ENCODE measurements around the gene MFSD11.
"Not testable (repeated sequence)": the region's sequence is repeated elsewhere in the genome, so short reads cannot be mapped to it uniquely, and the experiment has no call there.

MFSD11 gene

DNA sequence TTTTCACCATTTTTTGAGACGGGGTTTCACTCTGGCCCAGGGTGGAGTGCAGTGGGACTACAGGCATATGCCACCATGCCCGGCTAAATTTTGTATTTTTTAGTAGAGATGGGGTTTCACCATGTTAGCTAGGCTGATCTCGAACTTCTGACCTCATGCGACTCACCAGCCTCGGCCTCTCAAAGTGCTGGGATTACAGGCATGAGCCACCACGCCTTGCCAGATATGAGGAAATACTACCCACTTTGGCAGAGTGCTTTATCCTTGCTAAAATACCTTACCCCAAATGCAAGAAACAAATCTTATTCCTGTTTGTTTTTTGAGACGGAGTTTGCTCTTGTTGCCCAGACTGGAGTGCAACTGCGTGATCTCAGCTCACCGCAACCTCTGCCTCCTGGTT, 67.4 kb downstream of the MFSD11 start:
- no peak for DNase-seq

DNA sequence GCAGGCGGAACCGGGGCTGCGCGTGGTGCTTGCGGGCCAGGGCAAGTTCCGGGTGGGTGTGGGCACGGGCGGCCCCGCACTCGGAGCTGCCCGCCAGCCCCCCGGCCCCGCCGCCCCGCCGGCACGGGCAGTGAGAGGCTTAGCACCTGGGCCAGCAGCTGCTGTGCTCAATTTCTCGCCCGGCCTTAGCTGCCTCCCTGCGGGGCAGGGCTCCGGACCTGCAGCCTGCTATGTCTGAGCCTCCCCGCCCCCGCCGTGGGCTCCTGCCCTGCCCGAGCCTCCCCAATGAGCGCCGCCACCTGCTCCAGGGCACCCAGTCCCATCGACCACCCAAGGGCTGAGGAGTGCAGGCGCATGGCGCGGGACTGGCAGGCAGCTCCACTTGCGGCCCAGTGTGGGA, 68.2 kb downstream of the MFSD11 start:
- not testable (repeated sequence) for DNase-seq

DNA sequence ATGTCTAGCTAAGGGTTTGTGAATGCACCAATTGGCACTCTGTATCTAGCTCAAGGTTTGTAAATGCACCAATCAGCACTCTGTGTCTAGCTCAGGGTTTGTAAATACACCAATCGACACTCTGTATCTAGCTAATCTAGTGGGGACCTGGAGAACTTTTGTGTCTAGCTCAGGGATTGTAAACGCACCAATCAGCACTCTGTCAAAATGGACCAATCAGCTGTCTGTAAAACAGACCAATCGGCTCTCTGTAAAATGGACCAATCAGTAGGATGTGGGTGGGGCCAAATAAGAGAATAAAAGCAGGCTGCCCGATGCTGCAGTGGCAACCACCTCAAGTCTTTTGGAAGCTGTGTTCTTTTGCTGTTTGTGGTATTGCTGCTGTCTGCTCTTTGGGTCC, 68.8 kb downstream of the MFSD11 start:
- DNase-seq, result not testable (repeated sequence)

DNA sequence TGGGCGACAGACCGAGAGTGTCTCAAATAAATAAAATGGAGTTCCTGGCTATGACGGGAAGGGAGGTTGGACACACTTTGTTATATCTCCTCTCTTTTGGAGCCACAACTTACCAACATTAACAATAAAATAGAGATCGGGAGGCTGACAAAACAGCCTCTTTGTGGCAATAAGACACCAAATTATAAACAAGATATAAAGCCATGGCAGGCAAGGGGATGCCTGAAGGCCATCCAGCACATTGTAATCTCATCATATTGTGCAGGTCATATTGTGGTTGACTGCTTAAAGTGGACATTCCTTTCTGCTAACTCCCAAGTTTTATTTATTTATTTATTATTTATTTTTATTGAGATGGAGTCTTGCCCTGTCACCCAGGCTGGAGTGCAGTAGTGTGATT, 70.4 kb downstream of the MFSD11 start:
- no peak for DNase-seq

DNA sequence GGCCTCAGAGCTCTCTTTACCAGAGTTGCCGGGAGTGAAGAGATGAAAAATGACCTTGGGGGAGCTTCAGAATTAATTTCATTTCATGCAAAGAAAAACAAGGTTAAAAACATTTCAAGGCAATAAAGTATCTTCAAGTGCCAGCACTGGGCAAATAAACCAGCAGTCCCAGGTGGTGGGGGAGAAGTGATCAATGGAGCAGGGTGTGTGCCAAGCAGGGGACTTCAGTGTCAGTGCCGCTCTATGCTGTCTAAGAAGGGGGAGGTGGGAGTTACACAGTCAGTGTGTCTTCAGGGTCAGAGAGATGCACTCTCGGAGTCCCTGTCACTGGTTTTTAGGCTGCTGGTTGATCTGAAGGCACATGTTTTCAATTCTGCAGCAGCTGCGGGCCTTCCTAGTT, 73.0 kb downstream of the MFSD11 start:
- no peak for DNase-seq

DNA sequence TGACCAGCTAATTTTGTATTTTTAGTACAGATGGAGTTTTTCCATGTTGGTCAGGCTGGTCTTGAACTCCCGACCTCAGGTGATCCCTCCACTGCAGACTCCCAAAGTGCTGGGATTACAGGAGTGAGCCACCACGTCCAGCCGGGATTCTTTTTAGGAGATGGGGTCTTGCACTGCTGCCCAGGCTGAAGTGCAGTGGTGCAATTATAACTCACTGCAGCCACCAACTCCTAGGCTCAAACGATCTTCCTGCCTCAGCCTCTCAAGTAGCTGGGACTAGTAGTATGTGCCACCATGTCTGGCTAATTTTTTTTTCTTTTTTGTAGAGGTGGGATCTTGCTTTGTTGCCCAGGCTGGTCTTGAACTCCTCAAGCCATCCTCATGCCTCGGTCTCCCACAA, 73.9 kb downstream of the MFSD11 start:
- no peak for DNase-seq

DNA sequence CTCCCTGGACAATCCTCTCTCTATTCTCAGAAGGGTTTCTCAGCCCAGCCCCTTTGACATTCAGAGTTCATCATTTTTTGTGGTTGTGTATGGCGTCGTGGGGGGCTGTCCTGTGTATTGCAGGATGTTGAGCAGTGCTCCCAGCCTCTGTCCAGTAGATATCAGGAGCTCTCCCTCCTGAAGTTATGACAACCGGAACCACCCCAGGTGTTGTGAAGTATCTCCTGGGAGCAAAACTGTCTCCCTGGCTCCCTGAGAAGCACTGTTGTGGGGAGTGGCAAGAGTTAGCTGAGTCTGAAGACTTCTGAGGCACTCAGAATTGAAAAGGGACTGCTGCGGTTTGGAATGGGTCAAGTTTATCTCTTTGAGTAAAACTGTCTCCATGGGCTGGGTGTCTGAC, 74.3 kb downstream of the MFSD11 start:
- DNase-seq, result no peak

DNA sequence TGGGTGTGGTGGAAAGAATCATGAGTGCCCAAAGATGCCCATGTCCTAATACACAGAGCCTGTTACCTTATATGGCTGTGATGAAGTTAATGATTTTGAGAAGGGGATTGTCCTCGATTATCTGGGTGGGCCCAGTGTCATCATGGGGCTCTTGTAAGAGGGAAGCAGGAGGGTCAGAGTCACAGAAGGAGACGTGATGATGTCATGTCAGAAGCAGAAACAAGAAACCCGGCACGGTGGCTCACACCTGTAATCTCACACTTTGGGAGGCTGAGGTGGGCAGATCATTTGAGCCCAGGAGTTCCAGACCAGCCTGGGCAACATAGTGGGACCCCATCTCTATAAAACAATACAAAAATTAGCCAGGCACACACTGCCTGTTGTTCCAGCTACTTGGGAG, 75.0 kb downstream of the MFSD11 start:
- no peak for DNase-seq

DNA sequence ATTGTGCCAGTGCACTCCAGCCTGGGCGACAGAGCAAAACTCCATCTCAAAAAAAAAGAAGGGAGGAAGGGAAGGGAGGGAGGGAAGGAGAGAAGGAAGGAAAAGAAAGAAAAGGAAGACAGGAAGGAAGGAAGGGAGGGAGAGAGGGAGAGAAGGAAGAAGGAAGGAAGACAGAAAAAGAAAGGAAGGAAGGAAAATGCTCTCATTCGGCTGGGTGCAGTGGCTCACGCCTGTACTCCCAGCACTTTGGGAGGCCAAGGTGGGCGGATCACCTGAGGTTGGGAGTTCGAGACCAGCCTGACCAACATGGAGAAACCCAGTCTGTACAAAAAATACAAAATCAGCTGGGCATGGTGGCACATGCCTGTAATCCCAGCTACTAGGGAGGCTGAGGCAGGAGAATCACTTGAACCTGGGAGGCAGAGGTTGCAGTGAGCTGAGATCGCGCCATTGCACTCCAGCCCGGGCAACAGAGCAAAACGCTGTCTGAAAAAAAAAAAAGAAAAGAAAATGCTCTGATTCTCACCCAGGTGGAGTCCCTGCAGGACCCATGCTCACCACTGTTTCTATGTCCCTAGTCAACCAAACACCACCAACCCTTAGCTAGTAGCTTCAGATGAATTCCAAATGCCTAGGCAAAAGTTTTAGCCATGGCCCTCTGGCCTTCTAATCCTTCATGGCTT, 78.1 kb downstream of the MFSD11 start:
- DNase-seq, result not testable (repeated sequence)

DNA sequence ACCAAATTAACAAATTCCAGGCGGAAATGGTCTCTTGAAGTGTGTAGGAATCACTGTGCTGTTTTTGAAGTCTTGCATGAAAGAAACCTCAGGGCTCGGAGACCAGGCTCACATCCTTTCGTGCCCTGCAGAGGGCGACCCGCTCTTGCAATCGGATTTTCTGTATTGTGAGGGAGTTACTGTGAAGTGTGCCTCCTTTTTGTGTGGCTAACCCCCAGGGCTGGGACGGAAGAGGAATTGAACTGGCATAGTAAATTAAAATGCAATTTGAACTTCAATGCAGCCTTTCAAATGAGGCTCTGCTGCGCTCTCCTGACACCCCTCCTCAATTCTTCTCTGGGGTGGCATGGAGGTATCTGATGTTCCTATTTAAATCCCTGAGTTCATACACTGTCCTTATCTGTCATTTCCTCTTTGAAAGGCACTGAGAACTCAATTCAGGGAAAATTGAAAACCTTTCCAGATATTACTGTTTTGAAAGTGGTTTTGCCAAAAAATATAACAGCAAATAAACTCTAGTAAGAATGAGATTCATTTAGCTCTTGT, 78.7 kb downstream of the MFSD11 start:
- DNase-seq, result peak; percentile 51

DNA sequence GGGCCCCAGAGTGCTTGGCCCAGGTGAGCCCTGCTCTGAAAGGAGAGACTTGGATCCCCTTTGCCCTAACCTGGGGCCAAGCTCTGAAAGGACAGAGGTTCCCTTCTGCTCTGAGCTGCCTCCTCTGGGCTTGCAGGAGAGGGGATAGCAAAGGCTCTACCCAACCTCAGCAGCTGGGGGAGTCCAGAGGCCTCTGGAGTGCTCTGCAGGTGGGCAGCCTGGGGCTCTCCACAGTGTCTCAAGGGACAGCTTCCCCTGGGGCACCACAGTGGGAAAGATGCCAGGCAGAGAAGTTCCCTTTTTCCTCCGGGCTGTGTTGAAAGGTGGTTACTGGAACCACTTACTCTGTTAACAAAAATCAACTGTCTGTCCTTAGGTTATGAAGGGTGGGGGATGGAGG, 82.1 kb downstream of the MFSD11 start:
- DNase-seq, result no peak

DNA sequence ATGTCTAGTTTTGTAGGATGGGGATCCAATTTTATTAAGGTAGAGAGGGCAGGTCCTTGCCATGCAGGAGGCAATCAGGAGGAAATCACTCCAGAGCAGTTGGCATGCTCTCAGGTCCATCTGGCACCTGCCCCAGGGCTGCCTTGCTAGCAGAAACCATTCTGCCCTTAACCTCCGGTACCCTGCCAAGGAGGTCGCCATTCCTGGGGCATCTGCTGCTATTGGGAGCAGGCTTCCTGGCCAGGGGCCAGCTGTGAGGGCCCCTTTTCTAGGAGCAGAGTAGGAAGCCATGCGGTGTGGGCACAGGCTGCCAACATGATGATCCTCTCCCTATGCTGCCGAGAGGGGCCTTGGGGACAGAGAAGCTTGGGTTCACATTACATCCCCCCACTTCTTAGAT, 82.6 kb downstream of the MFSD11 start:
- no peak for DNase-seq

DNA sequence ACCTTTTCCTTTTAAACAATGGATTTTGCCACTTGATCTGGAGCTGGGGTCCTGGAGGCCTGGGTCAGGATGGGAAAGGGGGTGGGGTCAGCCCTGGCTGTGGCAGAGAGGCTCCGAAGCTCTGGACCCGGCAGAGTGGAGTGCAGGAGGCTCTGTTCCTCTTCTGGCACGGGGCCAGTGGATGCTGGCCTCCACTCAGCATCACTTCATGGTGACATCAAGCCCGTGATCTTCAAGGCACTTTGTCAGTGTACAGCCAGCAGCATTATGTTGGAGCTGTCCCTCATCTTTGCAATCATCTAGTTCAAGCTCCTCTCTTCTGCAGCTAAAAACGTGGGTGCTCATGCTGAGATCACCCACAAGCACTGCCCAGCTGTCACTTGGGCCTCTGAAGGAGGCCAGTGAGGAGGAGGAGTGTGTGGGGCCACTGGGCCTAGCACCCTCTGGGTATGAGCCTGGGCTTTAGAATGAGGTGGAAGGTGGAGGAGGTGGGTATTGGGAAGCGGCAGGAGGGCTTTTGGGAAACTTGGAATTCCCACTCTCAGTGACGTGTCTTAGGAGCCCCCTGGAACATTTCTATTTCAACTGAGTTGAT, 84.4 kb downstream of the MFSD11 start:
- no peak for DNase-seq

DNA sequence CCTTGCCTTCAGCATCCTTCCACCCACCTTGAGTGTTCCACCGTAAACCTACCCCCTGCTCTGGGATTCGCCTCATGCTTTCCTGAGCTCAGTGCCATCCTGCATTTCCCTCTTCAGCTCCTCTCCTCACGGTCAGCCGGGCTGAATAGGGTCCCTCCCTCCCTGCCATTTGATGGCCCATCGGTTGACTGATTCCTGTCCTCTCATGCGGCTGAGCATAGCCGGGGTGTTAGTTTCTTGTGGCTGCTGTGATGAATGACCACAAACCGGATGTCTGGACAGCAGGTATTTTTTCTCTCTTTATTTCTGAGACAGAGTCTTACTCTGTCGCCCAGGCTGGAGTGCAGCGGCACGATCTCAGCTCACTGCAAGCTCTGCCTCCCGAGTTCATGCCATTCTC, 86.2 kb downstream of the MFSD11 start:
- no peak for DNase-seq

DNA sequence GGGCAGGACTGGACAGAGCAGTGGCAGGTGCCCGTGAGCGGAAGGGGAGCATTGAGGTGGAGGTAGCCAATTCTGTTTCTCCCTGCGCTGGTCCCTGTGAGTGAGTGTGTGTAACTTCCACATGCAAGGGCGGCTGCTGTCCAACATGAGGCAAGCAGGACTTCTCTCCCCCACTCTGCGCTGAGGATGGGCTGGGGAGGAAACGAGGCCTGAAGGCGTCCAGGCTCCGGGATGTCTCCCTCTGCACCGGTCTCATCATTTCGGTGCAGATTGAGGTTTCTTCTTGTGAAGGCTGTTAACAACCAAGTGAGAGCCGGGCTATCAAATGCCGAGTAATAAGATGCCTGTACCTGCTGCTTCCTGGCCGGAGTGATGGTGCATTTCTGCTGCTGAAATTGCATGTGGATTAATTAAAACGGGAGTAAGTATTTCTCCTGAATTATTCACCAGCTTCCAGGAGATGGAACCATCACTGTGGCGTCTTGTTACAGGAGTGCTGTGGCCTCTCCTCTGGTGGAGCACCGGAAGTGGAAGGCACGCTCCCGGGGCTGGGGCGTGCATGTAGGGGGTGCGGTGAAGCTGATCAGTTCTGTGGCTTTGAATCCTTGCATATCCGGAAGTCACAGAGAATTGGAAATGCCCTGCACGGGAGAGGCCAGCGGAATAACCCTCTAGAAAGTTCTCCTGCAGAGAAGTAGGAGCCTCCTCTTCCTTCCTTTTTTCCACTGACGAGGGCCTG, 88.6 kb downstream of the MFSD11 start:
- no peak for DNase-seq

DNA sequence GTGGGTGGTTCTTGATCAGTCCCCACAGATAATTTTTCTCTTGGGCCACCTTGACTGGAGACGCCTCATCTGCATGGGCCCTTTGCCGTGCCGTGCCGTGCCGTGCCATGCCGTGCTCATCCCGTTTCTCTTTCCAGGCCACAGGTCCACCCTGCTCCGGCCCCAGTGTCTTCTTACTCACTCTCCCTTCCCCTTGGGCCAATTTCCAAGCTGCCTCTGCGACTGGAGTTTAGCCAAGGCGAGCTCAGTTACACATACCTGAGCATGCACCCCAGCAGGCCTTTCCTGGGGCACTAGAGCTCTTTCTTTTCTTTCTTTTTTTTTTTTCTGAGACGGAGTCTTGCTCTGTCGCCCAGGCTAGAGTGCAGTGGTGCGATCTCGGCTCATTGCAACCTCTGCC, 89.8 kb downstream of the MFSD11 start:
- DNase-seq, result no peak
